GM18858 (cell line): Measurements from ENCODE around the gene BANP.
"Not testable (repeated sequence)": the region's sequence is repeated elsewhere in the genome, so short reads cannot be mapped to it uniquely, and the experiment has no call there.

Source experiments
- ATAC-seq: cut with Tn5 transposase; IDR thresholded peaks from one replicate; pipeline ENCODE4 v1.9.1; 2021; ENCODE audit not compliant: unreplicated experiment

The BANP gene

DNA sequence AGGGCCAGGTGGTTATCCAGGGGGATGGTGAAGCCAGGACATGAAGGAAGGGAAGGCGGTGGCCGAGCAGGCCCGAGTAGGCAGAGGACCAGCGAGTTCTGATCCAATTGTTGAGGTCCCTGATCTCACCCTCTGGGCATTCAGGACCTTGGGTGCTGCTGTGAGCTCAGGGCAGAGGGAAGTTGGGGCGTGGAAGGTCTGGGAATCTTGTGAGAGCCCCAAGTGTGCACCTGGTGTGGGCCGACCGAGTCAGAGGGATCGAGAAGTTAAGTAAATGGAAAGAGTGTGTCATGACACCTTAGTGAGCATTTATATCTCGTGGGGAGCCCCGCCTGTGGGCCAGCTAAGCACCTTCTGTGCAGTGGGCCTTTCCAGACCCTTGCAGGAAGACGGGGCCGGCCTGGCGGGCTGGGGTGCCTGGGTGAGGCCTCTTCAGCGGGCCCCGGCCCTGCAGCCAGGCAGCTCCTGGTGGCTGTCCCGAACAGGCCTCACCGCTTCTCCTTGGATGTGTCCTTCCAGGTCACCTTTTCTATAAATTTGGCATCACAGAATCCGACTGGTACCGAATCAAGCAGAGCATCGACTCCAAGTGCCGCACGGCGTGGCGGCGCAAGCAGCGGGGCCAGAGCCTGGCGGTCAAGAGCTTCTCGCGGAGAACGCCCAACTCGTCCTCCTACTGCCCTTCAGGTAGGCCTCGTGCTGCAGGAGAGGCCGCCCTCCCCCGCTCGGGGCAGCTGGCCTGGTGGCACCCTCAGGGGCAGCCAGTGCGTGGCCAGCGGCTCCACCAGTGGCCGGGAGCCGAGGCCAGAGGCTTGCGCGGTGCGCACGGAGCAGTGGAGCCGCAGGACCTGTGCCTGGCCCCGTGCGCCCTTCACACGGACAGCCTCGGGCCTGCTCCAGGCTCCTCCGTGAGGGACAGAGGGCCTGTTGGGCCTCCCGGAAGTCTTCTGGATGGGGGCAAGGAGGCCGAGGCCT lies 76.0 kb downstream of the BANP start:
- ATAC-seq = no peak

GRCh38 chr16:88028177-88028930 lies 77.1 kb downstream of the BANP start:
- ATAC-seq = not testable (repeated sequence)

- ATAC-seq = no peak
Observed at GRCh38 chr16:88030498-88030897, 79.3 kb downstream of the BANP start.

GRCh38 chr16:88030961-88031360 lies 79.7 kb downstream of the BANP start:
- ATAC-seq = not testable (repeated sequence)

GRCh38 chr16:88033003-88033740 lies 81.9 kb downstream of the BANP start:
- ATAC-seq = not testable (repeated sequence)

DNA sequence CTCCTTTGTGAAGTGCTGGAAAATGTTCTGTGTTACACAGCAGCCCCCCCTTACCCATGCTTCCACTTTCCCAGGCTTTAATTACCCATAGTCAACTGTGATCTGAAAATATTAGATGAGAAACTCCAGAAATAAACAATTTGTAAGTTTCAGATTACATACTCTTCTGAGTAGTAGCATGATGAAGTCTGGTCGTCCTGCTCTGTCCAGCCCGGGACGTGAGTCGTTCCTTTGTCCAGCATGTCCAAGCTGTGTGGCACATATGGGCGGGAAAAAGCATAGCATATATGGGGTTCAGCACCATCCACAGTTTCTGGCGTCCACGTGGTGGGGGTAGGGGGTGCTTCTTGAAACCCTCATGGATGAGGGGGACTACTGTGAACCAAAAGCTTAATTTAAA lies 83.5 kb downstream of the BANP start:
- no peak for ATAC-seq

- no peak for ATAC-seq
Observed at GRCh38 chr16:88035292-88035691, 84.1 kb downstream of the BANP start.

GRCh38 chr16:88035884-88036639 lies 84.8 kb downstream of the BANP start:
- not testable (repeated sequence) for ATAC-seq

GRCh38 chr16:88036640-88036996 lies 85.4 kb downstream of the BANP start:
- not testable (repeated sequence) for ATAC-seq

DNA sequence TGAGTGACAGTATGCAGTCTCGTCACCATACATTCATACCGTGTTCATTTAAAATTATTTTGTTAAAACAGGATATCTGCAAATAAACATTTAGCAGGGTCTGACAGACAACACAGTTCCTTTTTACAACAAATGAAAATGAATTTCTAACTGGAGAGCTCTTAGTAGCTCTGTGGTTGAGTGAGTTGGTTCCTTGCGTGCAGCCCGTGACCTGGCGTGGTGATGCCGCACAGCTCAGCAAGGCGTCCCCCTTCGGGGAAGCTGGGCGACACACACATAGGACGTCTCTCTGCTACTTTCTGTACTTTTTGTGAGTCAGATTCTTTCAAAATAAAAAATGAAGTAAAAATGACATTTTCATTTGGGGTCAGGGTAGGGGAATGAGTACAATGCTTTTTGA lies 86.1 kb downstream of the BANP start:
- ATAC-seq = not testable (repeated sequence)

- ATAC-seq = not testable (repeated sequence)
Observed at GRCh38 chr16:88037876-88038525, 86.8 kb downstream of the BANP start.

GRCh38 chr16:88038526-88038908 lies 87.3 kb downstream of the BANP start:
- ATAC-seq = not testable (repeated sequence)

DNA sequence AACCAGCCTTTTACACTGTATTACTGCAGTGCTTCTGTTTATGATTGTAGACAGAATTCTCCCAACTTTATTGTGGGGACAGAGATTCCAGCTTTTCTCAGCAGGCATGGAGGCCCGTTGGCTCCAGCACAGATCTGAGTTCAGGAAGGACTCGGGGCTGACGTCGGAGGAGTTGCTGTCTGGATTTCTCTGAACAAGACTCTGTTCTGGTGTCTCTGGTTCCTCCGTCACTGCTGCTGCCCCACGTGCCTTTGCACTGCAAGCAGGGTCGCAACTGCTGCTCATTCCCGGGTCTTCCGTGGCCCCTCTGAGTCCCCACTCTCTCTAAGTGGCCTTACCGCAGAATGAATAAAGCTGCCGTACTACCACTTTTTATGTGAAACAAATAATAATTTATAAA lies 88.4 kb downstream of the BANP start:
- ATAC-seq = no peak

DNA sequence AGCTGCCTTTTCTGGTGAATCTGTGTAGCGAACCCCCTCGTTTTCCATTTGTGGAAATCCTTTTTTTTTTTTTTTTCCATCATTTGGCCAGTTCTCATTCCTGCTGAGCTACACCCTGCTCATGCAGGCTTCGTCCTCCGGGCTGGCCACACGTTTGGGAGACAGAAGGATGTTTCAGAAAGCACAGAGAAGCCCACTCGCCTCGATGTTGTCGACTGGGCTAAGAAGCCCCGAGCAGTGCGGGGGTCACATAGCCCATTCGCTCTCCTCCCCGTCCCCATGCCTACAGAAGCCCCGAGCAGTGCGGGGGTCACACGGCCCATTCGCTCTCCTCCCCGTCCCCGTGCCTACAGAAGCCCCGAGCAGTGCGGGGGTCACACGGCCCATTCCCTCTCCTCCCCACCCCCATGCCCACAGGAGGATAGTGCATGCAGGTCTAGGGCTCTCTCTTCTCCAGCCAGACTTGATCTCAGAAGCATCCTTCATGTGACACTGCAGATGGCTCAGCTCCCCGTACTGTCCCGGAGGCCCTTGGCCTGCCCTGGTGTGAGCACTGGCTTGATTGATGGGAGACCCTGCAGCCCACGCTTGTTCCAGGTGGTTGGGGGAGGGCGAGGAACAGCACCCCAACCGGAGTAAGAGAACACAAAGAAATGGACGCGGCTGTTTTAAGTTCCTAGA lies 89.1 kb downstream of the BANP start:
- not testable (repeated sequence) for ATAC-seq

DNA sequence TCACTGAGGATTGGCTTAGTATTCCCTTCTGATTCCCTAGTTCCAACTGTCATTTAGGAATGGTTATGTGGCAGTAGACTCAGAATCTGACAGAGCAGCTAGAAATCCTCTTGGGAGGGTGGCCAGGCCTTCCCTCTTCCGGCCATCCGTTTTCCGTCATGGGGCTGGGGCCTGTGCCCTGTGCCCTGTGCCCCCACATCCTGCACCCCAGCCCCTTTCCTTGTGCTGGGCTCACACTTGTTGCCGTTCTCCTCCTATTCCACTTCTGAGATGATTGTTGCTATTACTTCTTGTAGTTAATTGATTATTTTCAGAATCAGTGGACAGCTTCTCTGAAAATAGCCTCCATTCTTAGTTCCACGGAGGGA lies 89.6 kb downstream of the BANP start:
- ATAC-seq = not testable (repeated sequence)

GRCh38 chr16:88041506-88041905 lies 90.3 kb downstream of the BANP start:
- ATAC-seq = not testable (repeated sequence)

DNA sequence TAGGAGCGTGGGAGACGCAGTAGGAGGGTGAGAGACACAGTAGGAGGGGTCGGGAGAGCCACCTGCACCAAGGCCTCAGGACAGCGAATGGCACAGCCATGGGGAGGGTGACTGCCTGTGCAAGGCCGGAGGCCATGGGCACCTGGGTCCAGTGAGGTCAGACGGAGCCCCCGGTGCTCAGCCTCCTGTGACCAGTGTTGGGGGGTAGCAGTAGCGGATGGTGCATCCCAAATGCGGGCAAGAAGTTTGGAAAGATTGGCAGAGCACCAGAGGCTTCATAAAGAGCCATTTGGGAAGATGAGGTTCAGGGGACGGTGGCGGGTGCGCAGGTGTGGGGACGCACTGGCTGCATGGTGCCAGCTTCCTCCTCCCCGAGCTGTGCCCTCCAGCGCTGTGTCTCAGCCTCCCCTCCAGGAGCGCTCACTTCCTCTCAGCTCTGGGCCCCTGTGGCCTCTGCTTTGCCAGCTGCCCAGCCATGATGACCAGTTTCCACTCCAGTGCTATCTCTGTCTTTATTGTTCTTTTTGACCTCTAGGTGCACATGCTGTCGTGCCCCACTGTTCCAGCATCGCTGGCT lies 90.8 kb downstream of the BANP start:
- not testable (repeated sequence) for ATAC-seq

DNA sequence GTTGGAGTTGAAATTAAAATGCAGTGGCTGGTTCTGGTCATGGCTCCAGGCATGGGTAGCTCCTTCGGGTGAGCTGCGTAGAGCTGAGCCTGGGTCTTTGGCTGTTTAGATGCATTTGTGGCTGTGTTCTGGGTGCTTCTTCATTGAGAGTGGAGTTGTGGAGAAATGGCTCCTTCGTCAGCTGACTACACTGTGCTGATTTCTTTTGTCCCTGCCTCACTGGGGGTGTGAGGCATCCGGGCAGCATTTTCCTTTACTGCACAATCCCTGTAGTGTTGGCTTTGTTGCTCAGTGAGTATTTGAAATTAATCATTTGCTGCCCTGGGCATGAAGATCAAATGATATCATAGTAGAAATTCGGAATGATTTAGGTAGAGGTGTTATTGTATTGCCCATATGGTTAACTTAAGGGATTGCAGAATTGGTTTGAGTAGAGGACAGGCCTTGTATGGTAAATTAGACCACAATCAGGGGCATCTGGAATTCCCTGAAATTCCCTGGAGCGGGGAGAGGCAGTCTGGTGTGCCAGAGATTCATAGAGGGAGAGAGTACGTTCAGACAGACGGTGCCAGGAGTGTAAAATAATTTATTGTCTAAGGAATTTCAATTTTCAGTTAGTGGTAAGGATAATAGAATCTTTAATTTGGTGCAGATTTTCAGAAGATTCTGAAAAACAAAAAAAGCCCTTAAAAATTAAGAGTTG lies 92.1 kb downstream of the BANP start:
- not testable (repeated sequence) for ATAC-seq
